SU-DHL-6 (cell line): ENCODE data around the gene RHEBL1.

ENCODE experiments used
- H2AFZ ChIP-seq: fragments of 200-600 bp; sonication (generic); 2 replicates; pipeline ENCODE4 v1.6.1; 2014; ENCODE audit warnings: low read depth, mild to moderate bottlenecking, moderate library complexity, mixed read lengths, antibody characterized with exemption, low read length; ENCODE audit not compliant: severe bottlenecking
- H3F3A ChIP-seq: fragments of 200-600 bp; shearing (Covaris generic); 2 replicates; pipeline ENCODE4 v1.6.0; 2016; ENCODE audit warnings: antibody characterized with exemption, mild to moderate bottlenecking; ENCODE audit not compliant: insufficient read depth
- H3K27ac ChIP-seq: fragments of 200-600 bp; sonication (generic); 2 replicates; pipeline ENCODE4 v1.5.1; 2016; ENCODE audit warnings: low read depth, mild to moderate bottlenecking, low read length, moderate library complexity, mixed read lengths
- H3K27me3 ChIP-seq: fragments of 200-600 bp; sonication (generic), shearing (Covaris generic); 2 replicates; pipeline ENCODE4 v1.6.0; 2014; ENCODE audit warnings: mild to moderate bottlenecking, low read length
- H3K36me3 ChIP-seq: fragments of 200-600 bp; sonication (generic); 2 replicates; pipeline ENCODE4 v1.6.1; 2014; ENCODE audit warnings: mild to moderate bottlenecking, low read length, mixed read lengths
- H3K4me2 ChIP-seq: fragments of 300-600, 200-600 bp; shearing (Covaris generic), sonication (generic); 2 replicates; pipeline ENCODE4 v1.6.0; 2014; ENCODE audit warnings: low read length, low read depth, mild to moderate bottlenecking; ENCODE audit not compliant: poor library complexity, severe bottlenecking
- H3K4me3 ChIP-seq: fragments of 200-600 bp; sonication (generic); 2 replicates; pipeline ENCODE4 v1.5.1; 2014; ENCODE audit warnings: antibody characterized with exemption, low read length, mild to moderate bottlenecking, mixed read lengths; ENCODE audit not compliant: insufficient read depth, poor library complexity, severe bottlenecking
- H3K79me2 ChIP-seq: fragments of 200-600 bp; sonication (generic); 2 replicates; pipeline ENCODE4 v1.6.1; 2014; ENCODE audit warnings: mild to moderate bottlenecking, low read length, moderate library complexity; ENCODE audit not compliant: insufficient read depth
- H3K9ac ChIP-seq: fragments of 200-600 bp; sonication (generic); 2 replicates; pipeline ENCODE4 v1.7.0; 2014; ENCODE audit warnings: mild to moderate bottlenecking, low read length
- H3K9me2 ChIP-seq: fragments of 200-600 bp; sonication (generic); replicated peaks from 2 replicates; pipeline ENCODE4 v1.6.1; 2014; ENCODE audit warnings: low read length; ENCODE audit not compliant: insufficient read depth
- H3K9me3 ChIP-seq: fragments of 200-600 bp; sonication (generic); 2 replicates; pipeline ENCODE4 v1.6.1; 2014; ENCODE audit warnings: low read length, mixed read lengths; ENCODE audit not compliant: insufficient read depth
- H4K20me1 ChIP-seq: fragments of 200-600 bp; sonication (generic); 2 replicates; pipeline ENCODE4 v1.6.1; 2014; ENCODE audit warnings: low read depth, mild to moderate bottlenecking, antibody characterized with exemption, low read length, moderate library complexity, mixed read lengths
- CTCF ChIP-seq: fragments of 200-600 bp; sonication (generic); IDR thresholded peaks from one replicate; pipeline ENCODE4 v1.5.1; 2017; ENCODE audit warnings: antibody characterized with exemption, mild to moderate bottlenecking, low read length, moderate library complexity; ENCODE audit not compliant: insufficient read depth, poor library complexity, severe bottlenecking
- EZH2phosphoT487 ChIP-seq: fragments of 200-600 bp; sonication (generic), shearing (Covaris generic); conservative IDR thresholded peaks from 2 replicates; pipeline ENCODE4 v1.6.1; 2018; ENCODE audit warnings: mild to moderate bottlenecking, antibody characterized with exemption, low read length, moderate library complexity, mixed read lengths

The RHEBL1 gene

GRCh38 chr12:49084438-49084837 is 14.7 kb upstream of the RHEBL1 start:
- no peaks in the 10 kb centered on the region for H3K27me3 ChIP-seq

GRCh38 chr12:49079793-49080192 is 10.0 kb upstream of the RHEBL1 start:
- Histone ChIP-seq H3K4me2 (no peak overlapping the region), H3K27ac (no peak overlapping the region), H3K36me3 (no peaks in the 10 kb centered on the region), H3K4me3 (no peak overlapping the region), H3K9ac (no peak overlapping the region), H3K9me2 (no peaks in the 10 kb centered on the region), H4K20me1 (no peaks in the 10 kb centered on the region), H3K79me2 (no peaks in the 10 kb centered on the region), H2AFZ (no peak overlapping the region), H3F3A (no peaks in the 10 kb centered on the region), H3K9me3 (no peaks in the 10 kb centered on the region), H3K27me3 (no peaks in the 10 kb centered on the region)
- no peak for TF ChIP-seq EZH2phosphoT487
- TF ChIP-seq CTCF, result no peak

More at GRCh38 chr12:49084438-49084837, 14.7 kb upstream of the RHEBL1 start:
- Histone ChIP-seq H4K20me1 (no peaks in the 10 kb centered on the region), H3K79me2 (no peaks in the 10 kb centered on the region), H2AFZ (no peak overlapping the region), H3K9me2 (no peaks in the 10 kb centered on the region), H3F3A (no peaks in the 10 kb centered on the region), H3K4me3 (no peak overlapping the region), H3K36me3 (no peaks in the 10 kb centered on the region), H3K4me2 (no peak overlapping the region), H3K9ac (no peak overlapping the region), H3K9me3 (no peaks in the 10 kb centered on the region), H3K27ac (no peak overlapping the region)
- TF ChIP-seq CTCF (no peak), EZH2phosphoT487 (no peak)

- H3F3A ChIP-seq, result no peaks in the 10 kb centered on the region; the same call in 1 of the 2 replicates
- H3K9ac ChIP-seq, result no peak overlapping the region
- H3K9me2 ChIP-seq, result no peaks in the 10 kb centered on the region
- no peaks in the 10 kb centered on the region for H3K27me3 ChIP-seq
- H3K27ac ChIP-seq, result no peak overlapping the region
- no peaks in the 10 kb centered on the region for H3K9me3 ChIP-seq
- H3K36me3 ChIP-seq, result no peaks in the 10 kb centered on the region
- H4K20me1 ChIP-seq, result no peaks in the 10 kb centered on the region
- no peak for TF ChIP-seq CTCF
- TF ChIP-seq EZH2phosphoT487, result no peak
- no peak overlapping the region for H3K4me2 ChIP-seq
- H3K4me3 ChIP-seq, result no peak overlapping the region
- no peak overlapping the region for H2AFZ ChIP-seq
- H3K79me2 ChIP-seq, result no peaks in the 10 kb centered on the region
Measured at GRCh38 chr12:49070971-49071370, 1.2 kb upstream of the RHEBL1 start.
